ENCODE results near the gene OSCP1. TPM values are rescaled to one million over a fixed set of nuclear protein-coding genes. Genes with fewer than 3 reads are reported as not detected.

OSCP1 gene
- polyA plus RNA-seq, 1 donor (not counting 4 experiments of a cell fraction or from before 2014, with no cell fraction given): 9.5 TPM

DNA sequence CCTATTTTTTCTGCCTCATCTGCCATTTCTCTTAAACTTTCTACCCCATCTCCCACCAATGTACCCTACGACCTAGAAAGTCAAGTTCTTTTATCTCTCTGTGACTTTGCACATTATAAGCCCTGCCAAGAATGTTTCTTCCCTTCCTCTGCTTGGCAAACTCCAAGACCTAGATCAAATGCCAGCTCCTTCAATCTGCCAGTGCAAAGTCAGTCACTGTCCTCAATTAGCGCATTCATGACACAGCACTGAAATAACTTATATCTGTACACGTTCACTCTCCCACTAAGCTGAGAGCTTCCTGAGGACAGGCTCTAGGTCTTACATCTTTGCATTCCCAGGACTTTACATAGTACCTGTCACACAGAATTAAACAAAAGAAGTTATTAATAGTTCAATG, 31.1 kb downstream of the OSCP1 start:
- H3K9me3 ChIP-seq (ENCODE audit: control insufficient read depth, low read depth, low read length): no peaks in the 10 kb centered on the region
- H3K4me2 ChIP-seq (ENCODE audit: control insufficient read depth, extremely low read depth, insufficient read depth, low read depth, low read length): no peak overlapping the region
- TF ChIP-seq, protein P1, sequence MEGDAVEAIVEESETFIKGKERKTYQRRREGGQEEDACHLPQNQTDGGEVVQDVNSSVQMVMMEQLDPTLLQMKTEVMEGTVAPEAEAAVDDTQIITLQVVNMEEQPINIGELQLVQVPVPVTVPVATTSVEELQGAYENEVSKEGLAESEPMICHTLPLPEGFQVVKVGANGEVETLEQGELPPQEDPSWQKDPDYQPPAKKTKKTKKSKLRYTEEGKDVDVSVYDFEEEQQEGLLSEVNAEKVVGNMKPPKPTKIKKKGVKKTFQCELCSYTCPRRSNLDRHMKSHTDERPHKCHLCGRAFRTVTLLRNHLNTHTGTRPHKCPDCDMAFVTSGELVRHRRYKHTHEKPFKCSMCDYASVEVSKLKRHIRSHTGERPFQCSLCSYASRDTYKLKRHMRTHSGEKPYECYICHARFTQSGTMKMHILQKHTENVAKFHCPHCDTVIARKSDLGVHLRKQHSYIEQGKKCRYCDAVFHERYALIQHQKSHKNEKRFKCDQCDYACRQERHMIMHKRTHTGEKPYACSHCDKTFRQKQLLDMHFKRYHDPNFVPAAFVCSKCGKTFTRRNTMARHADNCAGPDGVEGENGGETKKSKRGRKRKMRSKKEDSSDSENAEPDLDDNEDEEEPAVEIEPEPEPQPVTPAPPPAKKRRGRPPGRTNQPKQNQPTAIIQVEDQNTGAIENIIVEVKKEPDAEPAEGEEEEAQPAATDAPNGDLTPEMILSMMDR (optimal IDR thresholded peaks at IDR 0.05 in 1 of 3, IDR thresholded peaks at IDR 0.05 in 1 of 3, conservative IDR thresholded peaks at IDR 0.05 in 1 of 3; ENCODE audit: extremely low read depth in 1 of 3, insufficient read depth in 2 of 3, low read length in 3 of 3): no peak
- no peak for TF ChIP-seq EZH2 (IDR thresholded peaks at IDR 0.05; ENCODE audit: low read length)
- no peak overlapping the region for H3K4me3 ChIP-seq (ENCODE audit: control insufficient read depth in 2 of 3, extremely low read depth in 1 of 3, insufficient read depth in 2 of 3, low read depth in 1 of 3, low read length in 3 of 3)
- H3K4me1 ChIP-seq (ENCODE audit: control insufficient read depth, extremely low read depth, insufficient read depth, low read length): peaks cover 11% of the 10 kb centered on the region
- no peak for DNase-seq (ENCODE audit: low read depth, low spot score)
- dilution Hi-C loops (cut with MboI; ENCODE audit: extremely low pct_ligation_motif_present, low sequenced_read_pairs): no loop called here
- no peak overlapping the region for H3K9ac ChIP-seq (ENCODE audit: control insufficient read depth, extremely low read depth, insufficient read depth, low read length)
- H3K27ac ChIP-seq (ENCODE audit: control insufficient read depth, insufficient read depth, low read length): no peak overlapping the region
- H3K9me1 ChIP-seq (ENCODE audit: control insufficient read depth, extremely low read depth, insufficient read depth, low read length): no peaks in the 10 kb centered on the region
- no peaks in the 10 kb centered on the region for H3K79me2 ChIP-seq (ENCODE audit: control insufficient read depth, insufficient read depth, low read length)
- no peaks in the 10 kb centered on the region for H3K27me3 ChIP-seq (ENCODE audit: control insufficient read depth, extremely low read depth, insufficient read depth, low read length)
- H2AFZ ChIP-seq (ENCODE audit: control insufficient read depth, low read length): no peak overlapping the region
- no peaks in the 10 kb centered on the region for H3K36me3 ChIP-seq (ENCODE audit: control insufficient read depth in 2 of 2, extremely low read depth in 1 of 2, insufficient read depth in 2 of 2, low read length in 2 of 2)
- no peaks in the 10 kb centered on the region for H4K20me1 ChIP-seq (ENCODE audit: control insufficient read depth, extremely low read depth, insufficient read depth, low read length)
- no peak for FAIRE-seq

DNA sequence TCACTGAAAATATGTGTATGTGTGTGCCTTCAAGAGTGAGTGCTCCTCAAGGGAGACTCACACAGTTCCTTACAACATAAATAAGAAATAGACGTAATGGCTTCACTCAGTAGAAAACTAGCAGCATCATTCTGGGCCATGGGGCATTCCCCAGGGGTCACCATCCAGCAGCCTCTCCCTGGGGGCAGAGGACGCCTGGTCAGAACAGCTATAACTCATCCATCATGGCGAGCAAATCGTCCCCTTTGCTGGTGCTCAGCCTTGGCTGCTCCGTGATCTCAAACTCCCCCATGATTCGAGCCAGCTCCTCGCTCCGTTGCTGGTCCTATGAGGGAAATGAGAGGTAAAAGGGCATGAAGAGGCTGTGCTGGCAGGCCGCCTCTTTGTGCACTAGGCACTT, 32.3 kb downstream of the OSCP1 start:
- no peak overlapping the region for H3K9ac ChIP-seq (ENCODE audit: control insufficient read depth, extremely low read depth, insufficient read depth, low read length)
- H3K4me3 ChIP-seq (ENCODE audit: control insufficient read depth in 2 of 3, extremely low read depth in 1 of 3, insufficient read depth in 2 of 3, low read depth in 1 of 3, low read length in 3 of 3): no peak overlapping the region
- DNase-seq (ENCODE audit: low read depth, low spot score) (no peak), FAIRE-seq (no peak)
- dilution Hi-C loops (cut with MboI; ENCODE audit: extremely low pct_ligation_motif_present, low sequenced_read_pairs): no loop called here
- no peak overlapping the region for H3K27ac ChIP-seq (ENCODE audit: control insufficient read depth, insufficient read depth, low read length)
- no peak overlapping the region for H3K4me2 ChIP-seq (ENCODE audit: control insufficient read depth, extremely low read depth, insufficient read depth, low read depth, low read length)
- no peaks in the 10 kb centered on the region for H3K27me3 ChIP-seq (ENCODE audit: control insufficient read depth, extremely low read depth, insufficient read depth, low read length)
- no peaks in the 10 kb centered on the region for H4K20me1 ChIP-seq (ENCODE audit: control insufficient read depth, extremely low read depth, insufficient read depth, low read length)
- no peak overlapping the region for H2AFZ ChIP-seq (ENCODE audit: control insufficient read depth, low read length)
- H3K4me1 ChIP-seq (ENCODE audit: control insufficient read depth, extremely low read depth, insufficient read depth, low read length): peaks cover 11% of the 10 kb centered on the region
- no peaks in the 10 kb centered on the region for H3K9me3 ChIP-seq (ENCODE audit: control insufficient read depth, low read depth, low read length)
- H3K36me3 ChIP-seq (ENCODE audit: control insufficient read depth in 2 of 2, extremely low read depth in 1 of 2, insufficient read depth in 2 of 2, low read length in 2 of 2): no peaks in the 10 kb centered on the region
- no peaks in the 10 kb centered on the region for H3K79me2 ChIP-seq (ENCODE audit: control insufficient read depth, insufficient read depth, low read length)
- H3K9me1 ChIP-seq (ENCODE audit: control insufficient read depth, extremely low read depth, insufficient read depth, low read length): no peaks in the 10 kb centered on the region
- no peak for TF ChIP-seq EZH2 (IDR thresholded peaks at IDR 0.05; ENCODE audit: low read length)
- TF ChIP-seq, protein P1 (optimal IDR thresholded peaks at IDR 0.05 in 1 of 3, IDR thresholded peaks at IDR 0.05 in 1 of 3, conservative IDR thresholded peaks at IDR 0.05 in 1 of 3; ENCODE audit: extremely low read depth in 1 of 3, insufficient read depth in 2 of 3, low read length in 3 of 3): no peak
